Measurements from ENCODE around the gene AHCTF1. TPM values are rescaled to one million over a fixed set of nuclear protein-coding genes. Genes with fewer than 3 reads are reported as not detected.
A peak's percentile ranks its signal among the peaks of the same experiment; 100 is the strongest.

Gene AHCTF1
- total and polyA plus RNA-seq, 2 experiments from 2014 or later = 21.7 to 49.8 TPM

DNA sequence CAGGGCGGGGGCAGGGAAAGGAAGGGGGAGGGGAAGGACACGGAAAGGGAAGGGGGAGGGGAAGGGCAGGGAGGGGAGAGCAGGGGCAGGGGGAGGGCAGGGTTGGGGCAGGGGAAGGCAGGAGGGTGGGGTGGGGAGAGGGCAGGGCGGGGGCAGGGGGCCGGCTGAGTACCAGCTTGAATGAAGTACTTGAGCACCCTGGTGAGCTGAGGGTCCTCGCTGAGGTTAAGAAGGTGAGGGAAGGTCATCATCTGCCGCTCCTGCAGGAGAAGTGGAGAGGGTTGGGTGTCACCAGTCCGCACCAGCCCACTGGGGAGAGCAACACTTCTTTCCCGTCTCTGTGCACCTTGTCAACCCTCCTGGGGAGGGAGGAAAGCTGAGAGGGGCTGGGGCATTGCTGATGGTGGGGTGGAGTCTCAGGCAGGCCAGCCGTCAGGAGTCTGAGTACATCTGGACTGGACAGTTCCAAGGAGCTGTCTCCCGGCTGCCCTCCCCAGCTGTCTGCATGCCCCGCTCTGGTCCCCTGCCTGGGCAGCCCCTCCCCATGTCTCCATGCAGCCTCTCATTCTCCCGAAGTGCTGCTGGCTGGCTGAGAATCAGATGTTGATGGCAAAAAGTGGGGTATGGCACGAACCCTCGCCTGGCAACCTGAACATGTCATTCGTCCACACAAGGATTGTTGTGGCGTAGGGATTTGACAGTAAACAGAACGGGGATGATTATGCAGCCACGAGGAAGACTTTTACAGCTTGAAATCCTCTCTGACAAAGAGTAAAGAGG lies 137.5 kb downstream of the AHCTF1 start:
- no peaks in the 10 kb centered on the region for H3K27me3 ChIP-seq (ENCODE audit: insufficient read depth)
- H3K27ac ChIP-seq (ENCODE audit: low read depth) = no peak overlapping the region
- H3K4me3 ChIP-seq = no peak overlapping the region
- ATAC-seq (peak; percentile 14), DNase-seq (ENCODE audit: low spot score) (no peak)
- H3K9me2 ChIP-seq (ENCODE audit: insufficient read depth) = no peaks in the 10 kb centered on the region
- 0 out of 2 replicates have a peak overlapping the region, but pooled peaks have one; percentile 89 for H2AFZ ChIP-seq
- peaks cover 12% of the 10 kb centered on the region for H3K27me3 Mint-ChIP-seq (ENCODE audit: insufficient read depth, low read depth, poor library complexity)
- H3K36me3 ChIP-seq (ENCODE audit: insufficient read depth) = no peaks in the 10 kb centered on the region
- H3K4me1 ChIP-seq (ENCODE audit: insufficient read depth) = peaks cover 16% of the 10 kb centered on the region
- H3K27ac Mint-ChIP-seq = no peak overlapping the region
- H3K9me3 Mint-ChIP-seq = no peaks in the 10 kb centered on the region
- no peaks in the 10 kb centered on the region for H3K79me2 ChIP-seq (replicated peaks; ENCODE audit: insufficient read depth)
- no peak overlapping the region for H3K4me3 Mint-ChIP-seq
- peaks cover 51% of the 10 kb centered on the region for H3K4me1 Mint-ChIP-seq
- no peaks in the 10 kb centered on the region; the same call in 2 of the 3 replicates for H3K36me3 Mint-ChIP-seq (ENCODE audit: low read depth)
- TF ChIP-seq, protein P1, sequence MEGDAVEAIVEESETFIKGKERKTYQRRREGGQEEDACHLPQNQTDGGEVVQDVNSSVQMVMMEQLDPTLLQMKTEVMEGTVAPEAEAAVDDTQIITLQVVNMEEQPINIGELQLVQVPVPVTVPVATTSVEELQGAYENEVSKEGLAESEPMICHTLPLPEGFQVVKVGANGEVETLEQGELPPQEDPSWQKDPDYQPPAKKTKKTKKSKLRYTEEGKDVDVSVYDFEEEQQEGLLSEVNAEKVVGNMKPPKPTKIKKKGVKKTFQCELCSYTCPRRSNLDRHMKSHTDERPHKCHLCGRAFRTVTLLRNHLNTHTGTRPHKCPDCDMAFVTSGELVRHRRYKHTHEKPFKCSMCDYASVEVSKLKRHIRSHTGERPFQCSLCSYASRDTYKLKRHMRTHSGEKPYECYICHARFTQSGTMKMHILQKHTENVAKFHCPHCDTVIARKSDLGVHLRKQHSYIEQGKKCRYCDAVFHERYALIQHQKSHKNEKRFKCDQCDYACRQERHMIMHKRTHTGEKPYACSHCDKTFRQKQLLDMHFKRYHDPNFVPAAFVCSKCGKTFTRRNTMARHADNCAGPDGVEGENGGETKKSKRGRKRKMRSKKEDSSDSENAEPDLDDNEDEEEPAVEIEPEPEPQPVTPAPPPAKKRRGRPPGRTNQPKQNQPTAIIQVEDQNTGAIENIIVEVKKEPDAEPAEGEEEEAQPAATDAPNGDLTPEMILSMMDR (conservative IDR thresholded peaks at IDR 0.05; ENCODE audit: low read depth in 2 of 2) = no peak
- TF ChIP-seq JUNB (IDR thresholded peaks at IDR 0.05; ENCODE audit: unreplicated experiment) (no peak), STAT1 (IDR thresholded peaks at IDR 0.05; ENCODE audit: unreplicated experiment) (no peak), CREB1 (CRISPR knock-in tag; IDR thresholded peaks at IDR 0.05; ENCODE audit: low read depth) (no peak), POLR2AphosphoS5 (IDR thresholded peaks at IDR 0.05; ENCODE audit: low read depth) (no peak), ZNF331 (CRISPR knock-in tag; IDR thresholded peaks at IDR 0.05; ENCODE audit: low read depth) (no peak), EZH2 (IDR thresholded peaks at IDR 0.05; ENCODE audit: low read depth, unreplicated experiment) (no peak), NANOG (IDR thresholded peaks at IDR 0.05; ENCODE audit: borderline replicate concordance) (no peak), EZH2phosphoT487 (IDR thresholded peaks at IDR 0.05; ENCODE audit: unreplicated experiment) (no peak), ZNF114 (CRISPR knock-in tag; IDR thresholded peaks at IDR 0.05) (no peak)
- TF ChIP-seq, protein P2, sequence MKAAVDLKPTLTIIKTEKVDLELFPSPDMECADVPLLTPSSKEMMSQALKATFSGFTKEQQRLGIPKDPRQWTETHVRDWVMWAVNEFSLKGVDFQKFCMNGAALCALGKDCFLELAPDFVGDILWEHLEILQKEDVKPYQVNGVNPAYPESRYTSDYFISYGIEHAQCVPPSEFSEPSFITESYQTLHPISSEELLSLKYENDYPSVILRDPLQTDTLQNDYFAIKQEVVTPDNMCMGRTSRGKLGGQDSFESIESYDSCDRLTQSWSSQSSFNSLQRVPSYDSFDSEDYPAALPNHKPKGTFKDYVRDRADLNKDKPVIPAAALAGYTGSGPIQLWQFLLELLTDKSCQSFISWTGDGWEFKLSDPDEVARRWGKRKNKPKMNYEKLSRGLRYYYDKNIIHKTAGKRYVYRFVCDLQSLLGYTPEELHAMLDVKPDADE (IDR thresholded peaks at IDR 0.05) = no peak
- TF ChIP-seq, protein P3, sequence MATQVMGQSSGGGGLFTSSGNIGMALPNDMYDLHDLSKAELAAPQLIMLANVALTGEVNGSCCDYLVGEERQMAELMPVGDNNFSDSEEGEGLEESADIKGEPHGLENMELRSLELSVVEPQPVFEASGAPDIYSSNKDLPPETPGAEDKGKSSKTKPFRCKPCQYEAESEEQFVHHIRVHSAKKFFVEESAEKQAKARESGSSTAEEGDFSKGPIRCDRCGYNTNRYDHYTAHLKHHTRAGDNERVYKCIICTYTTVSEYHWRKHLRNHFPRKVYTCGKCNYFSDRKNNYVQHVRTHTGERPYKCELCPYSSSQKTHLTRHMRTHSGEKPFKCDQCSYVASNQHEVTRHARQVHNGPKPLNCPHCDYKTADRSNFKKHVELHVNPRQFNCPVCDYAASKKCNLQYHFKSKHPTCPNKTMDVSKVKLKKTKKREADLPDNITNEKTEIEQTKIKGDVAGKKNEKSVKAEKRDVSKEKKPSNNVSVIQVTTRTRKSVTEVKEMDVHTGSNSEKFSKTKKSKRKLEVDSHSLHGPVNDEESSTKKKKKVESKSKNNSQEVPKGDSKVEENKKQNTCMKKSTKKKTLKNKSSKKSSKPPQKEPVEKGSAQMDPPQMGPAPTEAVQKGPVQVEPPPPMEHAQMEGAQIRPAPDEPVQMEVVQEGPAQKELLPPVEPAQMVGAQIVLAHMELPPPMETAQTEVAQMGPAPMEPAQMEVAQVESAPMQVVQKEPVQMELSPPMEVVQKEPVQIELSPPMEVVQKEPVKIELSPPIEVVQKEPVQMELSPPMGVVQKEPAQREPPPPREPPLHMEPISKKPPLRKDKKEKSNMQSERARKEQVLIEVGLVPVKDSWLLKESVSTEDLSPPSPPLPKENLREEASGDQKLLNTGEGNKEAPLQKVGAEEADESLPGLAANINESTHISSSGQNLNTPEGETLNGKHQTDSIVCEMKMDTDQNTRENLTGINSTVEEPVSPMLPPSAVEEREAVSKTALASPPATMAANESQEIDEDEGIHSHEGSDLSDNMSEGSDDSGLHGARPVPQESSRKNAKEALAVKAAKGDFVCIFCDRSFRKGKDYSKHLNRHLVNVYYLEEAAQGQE (IDR thresholded peaks at IDR 0.05; ENCODE audit: unreplicated experiment) = no peak
- TF ChIP-seq, protein P4, sequence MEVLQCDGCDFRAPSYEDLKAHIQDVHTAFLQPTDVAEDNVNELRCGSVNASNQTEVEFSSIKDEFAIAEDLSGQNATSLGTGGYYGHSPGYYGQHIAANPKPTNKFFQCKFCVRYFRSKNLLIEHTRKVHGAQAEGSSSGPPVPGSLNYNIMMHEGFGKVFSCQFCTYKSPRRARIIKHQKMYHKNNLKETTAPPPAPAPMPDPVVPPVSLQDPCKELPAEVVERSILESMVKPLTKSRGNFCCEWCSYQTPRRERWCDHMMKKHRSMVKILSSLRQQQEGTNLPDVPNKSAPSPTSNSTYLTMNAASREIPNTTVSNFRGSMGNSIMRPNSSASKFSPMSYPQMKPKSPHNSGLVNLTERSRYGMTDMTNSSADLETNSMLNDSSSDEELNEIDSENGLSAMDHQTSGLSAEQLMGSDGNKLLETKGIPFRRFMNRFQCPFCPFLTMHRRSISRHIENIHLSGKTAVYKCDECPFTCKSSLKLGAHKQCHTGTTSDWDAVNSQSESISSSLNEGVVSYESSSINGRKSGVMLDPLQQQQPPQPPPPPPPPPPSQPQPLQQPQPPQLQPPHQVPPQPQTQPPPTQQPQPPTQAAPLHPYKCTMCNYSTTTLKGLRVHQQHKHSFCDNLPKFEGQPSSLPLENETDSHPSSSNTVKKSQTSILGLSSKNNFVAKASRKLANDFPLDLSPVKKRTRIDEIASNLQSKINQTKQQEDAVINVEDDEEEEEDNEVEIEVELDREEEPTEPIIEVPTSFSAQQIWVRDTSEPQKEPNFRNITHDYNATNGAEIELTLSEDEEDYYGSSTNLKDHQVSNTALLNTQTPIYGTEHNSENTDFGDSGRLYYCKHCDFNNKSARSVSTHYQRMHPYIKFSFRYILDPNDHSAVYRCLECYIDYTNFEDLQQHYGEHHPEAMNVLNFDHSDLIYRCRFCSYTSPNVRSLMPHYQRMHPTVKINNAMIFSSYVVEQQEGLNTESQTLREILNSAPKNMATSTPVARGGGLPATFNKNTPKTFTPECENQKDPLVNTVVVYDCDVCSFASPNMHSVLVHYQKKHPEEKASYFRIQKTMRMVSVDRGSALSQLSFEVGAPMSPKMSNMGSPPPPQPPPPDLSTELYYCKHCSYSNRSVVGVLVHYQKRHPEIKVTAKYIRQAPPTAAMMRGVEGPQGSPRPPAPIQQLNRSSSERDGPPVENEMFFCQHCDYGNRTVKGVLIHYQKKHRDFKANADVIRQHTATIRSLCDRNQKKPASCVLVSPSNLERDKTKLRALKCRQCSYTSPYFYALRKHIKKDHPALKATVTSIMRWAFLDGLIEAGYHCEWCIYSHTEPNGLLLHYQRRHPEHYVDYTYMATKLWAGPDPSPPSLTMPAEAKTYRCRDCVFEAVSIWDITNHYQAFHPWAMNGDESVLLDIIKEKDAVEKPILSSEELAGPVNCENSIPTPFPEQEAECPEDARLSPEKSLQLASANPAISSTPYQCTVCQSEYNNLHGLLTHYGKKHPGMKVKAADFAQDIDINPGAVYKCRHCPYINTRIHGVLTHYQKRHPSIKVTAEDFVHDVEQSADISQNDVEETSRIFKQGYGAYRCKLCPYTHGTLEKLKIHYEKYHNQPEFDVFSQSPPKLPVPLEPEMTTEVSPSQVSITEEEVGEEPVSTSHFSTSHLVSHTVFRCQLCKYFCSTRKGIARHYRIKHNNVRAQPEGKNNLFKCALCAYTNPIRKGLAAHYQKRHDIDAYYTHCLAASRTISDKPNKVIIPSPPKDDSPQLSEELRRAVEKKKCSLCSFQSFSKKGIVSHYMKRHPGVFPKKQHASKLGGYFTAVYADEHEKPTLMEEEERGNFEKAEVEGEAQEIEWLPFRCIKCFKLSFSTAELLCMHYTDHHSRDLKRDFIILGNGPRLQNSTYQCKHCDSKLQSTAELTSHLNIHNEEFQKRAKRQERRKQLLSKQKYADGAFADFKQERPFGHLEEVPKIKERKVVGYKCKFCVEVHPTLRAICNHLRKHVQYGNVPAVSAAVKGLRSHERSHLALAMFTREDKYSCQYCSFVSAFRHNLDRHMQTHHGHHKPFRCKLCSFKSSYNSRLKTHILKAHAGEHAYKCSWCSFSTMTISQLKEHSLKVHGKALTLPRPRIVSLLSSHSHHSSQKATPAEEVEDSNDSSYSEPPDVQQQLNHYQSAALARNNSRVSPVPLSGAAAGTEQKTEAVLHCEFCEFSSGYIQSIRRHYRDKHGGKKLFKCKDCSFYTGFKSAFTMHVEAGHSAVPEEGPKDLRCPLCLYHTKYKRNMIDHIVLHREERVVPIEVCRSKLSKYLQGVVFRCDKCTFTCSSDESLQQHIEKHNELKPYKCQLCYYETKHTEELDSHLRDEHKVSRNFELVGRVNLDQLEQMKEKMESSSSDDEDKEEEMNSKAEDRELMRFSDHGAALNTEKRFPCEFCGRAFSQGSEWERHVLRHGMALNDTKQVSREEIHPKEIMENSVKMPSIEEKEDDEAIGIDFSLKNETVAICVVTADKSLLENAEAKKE (CRISPR knock-in tag; IDR thresholded peaks at IDR 0.05) = no peak
- H3K4me2 ChIP-seq = peak overlapping the region; percentile 55
- no peaks in the 10 kb centered on the region for H4K20me1 ChIP-seq (replicated peaks; ENCODE audit: insufficient read depth)
- H3F3A ChIP-seq (replicated peaks; ENCODE audit: low read depth) = 0 out of 2 replicates have a peak, but pooled peaks cover 2% of the 10 kb centered on the region

Data from GM23338 (cell line).